ENCODE data around the gene SSH3.

The SSH3 gene

GRCh38 chr11:67356387-67356863 lies 53.1 kb downstream of the SSH3 start:
- Histone ChIP-seq H3K4me3 (ENCODE audit: low read length) (peak overlapping the region; percentile 82), H3K9me2 (replicated peaks; ENCODE audit: control insufficient read depth, low read length) (no peaks in the 10 kb centered on the region), H3F3A (ENCODE audit: control insufficient read depth, insufficient read depth) (peaks cover 17% of the 10 kb centered on the region), H3K9me3 (ENCODE audit: control insufficient read depth, insufficient read depth, low read length) (no peaks in the 10 kb centered on the region), H3K4me1 (ENCODE audit: control insufficient read depth, low read length) (peaks cover 57% of the 10 kb centered on the region), H3K4me2 (ENCODE audit: low read length) (peak overlapping the region; percentile 92), H3K27me3 (ENCODE audit: control insufficient read depth, low read length) (no peaks in the 10 kb centered on the region), H3K79me2 (ENCODE audit: control insufficient read depth, low read length) (peaks cover 41% of the 10 kb centered on the region), H3K36me3 (ENCODE audit: control insufficient read depth, low read length) (peaks cover 25% of the 10 kb centered on the region), H3K27ac (ENCODE audit: low read depth, low read length) (peak overlapping the region; percentile 99), H4K20me1 (ENCODE audit: control insufficient read depth, insufficient read depth, low read depth, low read length) (no peaks in the 10 kb centered on the region)
- TF ChIP-seq EZH2phosphoT487 (IDR thresholded peaks at IDR 0.05; ENCODE audit: borderline replicate concordance, low read length) (no peak), CTCF (IDR thresholded peaks at IDR 0.05; ENCODE audit: low read depth, low read length, poor library complexity, severe bottlenecking) (no peak)

GRCh38 chr11:67356864-67357561 lies 53.7 kb downstream of the SSH3 start:
- no peaks in the 10 kb centered on the region for H3K9me2 ChIP-seq (replicated peaks; ENCODE audit: control insufficient read depth, low read length)
- peak overlapping the region; percentile 99 for H3K27ac ChIP-seq (ENCODE audit: low read depth, low read length)
- peaks cover 35% of the 10 kb centered on the region for H3K79me2 ChIP-seq (ENCODE audit: control insufficient read depth, low read length)
- peaks cover 17% of the 10 kb centered on the region for H3F3A ChIP-seq (ENCODE audit: control insufficient read depth, insufficient read depth)
- no peaks in the 10 kb centered on the region for H3K27me3 ChIP-seq (ENCODE audit: control insufficient read depth, low read length)
- H4K20me1 ChIP-seq (ENCODE audit: control insufficient read depth, insufficient read depth, low read depth, low read length): no peaks in the 10 kb centered on the region
- H3K36me3 ChIP-seq (ENCODE audit: control insufficient read depth, low read length): peaks cover 21% of the 10 kb centered on the region
- TF ChIP-seq EZH2phosphoT487 (IDR thresholded peaks at IDR 0.05; ENCODE audit: borderline replicate concordance, low read length): no peak
- peak; percentile 98 for TF ChIP-seq CTCF (IDR thresholded peaks at IDR 0.05; ENCODE audit: low read depth, low read length, poor library complexity, severe bottlenecking)
- peaks cover 59% of the 10 kb centered on the region for H3K4me1 ChIP-seq (ENCODE audit: control insufficient read depth, low read length)
- peak overlapping the region; percentile 82 for H3K4me3 ChIP-seq (ENCODE audit: low read length)
- H3K9me3 ChIP-seq (ENCODE audit: control insufficient read depth, insufficient read depth, low read length): no peaks in the 10 kb centered on the region
- peak overlapping the region; percentile 92 for H3K4me2 ChIP-seq (ENCODE audit: low read length)

GRCh38 chr11:67357831-67358670 lies 54.7 kb downstream of the SSH3 start:
- H3K36me3 ChIP-seq (ENCODE audit: control insufficient read depth, low read length): peaks cover 19% of the 10 kb centered on the region
- peaks cover 27% of the 10 kb centered on the region for H3K79me2 ChIP-seq (ENCODE audit: control insufficient read depth, low read length)
- H3K4me3 ChIP-seq (ENCODE audit: low read length): no peak overlapping the region
- TF ChIP-seq EZH2phosphoT487 (IDR thresholded peaks at IDR 0.05; ENCODE audit: borderline replicate concordance, low read length) (no peak), CTCF (IDR thresholded peaks at IDR 0.05; ENCODE audit: low read depth, low read length, poor library complexity, severe bottlenecking) (no peak)
- H3K4me2 ChIP-seq (ENCODE audit: low read length): peak overlapping the region; percentile 92
- H3K4me1 ChIP-seq (ENCODE audit: control insufficient read depth, low read length): peaks cover 66% of the 10 kb centered on the region
- no peaks in the 10 kb centered on the region for H3K9me3 ChIP-seq (ENCODE audit: control insufficient read depth, insufficient read depth, low read length)
- no peaks in the 10 kb centered on the region for H4K20me1 ChIP-seq (ENCODE audit: control insufficient read depth, insufficient read depth, low read depth, low read length)
- no peaks in the 10 kb centered on the region for H3K27me3 ChIP-seq (ENCODE audit: control insufficient read depth, low read length)
- H3F3A ChIP-seq (ENCODE audit: control insufficient read depth, insufficient read depth): peaks cover 17% of the 10 kb centered on the region
- 0 out of 2 replicates have a peak overlapping the region, but pooled peaks have one; percentile 99 for H3K27ac ChIP-seq (ENCODE audit: low read depth, low read length)
- no peaks in the 10 kb centered on the region for H3K9me2 ChIP-seq (replicated peaks; ENCODE audit: control insufficient read depth, low read length)

All from DOHH2 (cell line).